Common myeloid progenitor, CD34-positive (primary cell): ENCODE results near the gene ERVFRD-1.

Experiments
- CTCF ChIA-PET: fragments of 350-600 bp; sonication (Branson Sonifier 250); formaldehyde crosslinking; loops from one replicate; lab custom pipeline; 2021; ENCODE audit warnings: antibody characterized with exemption; lab: Charles Lee
- POLR2A ChIA-PET: fragments of 350-600 bp; sonication (Branson Sonifier 250); formaldehyde crosslinking; loops from one replicate; lab custom pipeline; 2021; ENCODE audit warnings: antibody characterized with exemption; lab: Charles Lee
- DNase-seq, 3 donors: peaks; one replicate each; pipeline versions ENCODE4 v3.0.0 to v3.0.0-alpha.2; 2013
- H3K27ac ChIP-seq, 2 experiments: 1 replicate in 1 of 2; 2 replicates in 1 of 2; pipeline ENCODE4 v1.7.0; 2013; ENCODE audit warnings: inconsistent platforms in 2 of 2, low read length in 2 of 2, mild to moderate bottlenecking in 2 of 2, low read depth in 1 of 2, moderate library complexity in 1 of 2; ENCODE audit not compliant: severe bottlenecking in 2 of 2, insufficient read depth in 1 of 2, poor library complexity in 1 of 2
- H3K27me3 ChIP-seq, 5 experiments: replicated peaks in 2 of 5; 1 replicate in 3 of 5; 2 replicates in 2 of 5; pipeline versions ENCODE4 v1.6.1 to v1.7.0; 2013; ENCODE audit warnings: low read length in 4 of 5, mild to moderate bottlenecking in 2 of 5, moderate library complexity in 2 of 5, inconsistent platforms in 1 of 5; ENCODE audit not compliant: insufficient read depth in 5 of 5, control insufficient read depth in 4 of 5
- H3K36me3 ChIP-seq, 4 experiments: 1 replicate in 2 of 4; 2 replicates in 2 of 4; pipeline versions ENCODE4 v1.6.1 to v1.7.0; 2013; ENCODE audit warnings: low read length in 3 of 4, control low read depth in 1 of 4, mild to moderate bottlenecking in 1 of 4; ENCODE audit not compliant: control insufficient read depth in 4 of 4, insufficient read depth in 4 of 4
- H3K4me1 ChIP-seq, 4 experiments: 1 replicate in 3 of 4; 2 replicates in 1 of 4; pipeline versions ENCODE4 v1.6.1 to v1.7.1; 2013; ENCODE audit warnings: low read length in 3 of 4, mild to moderate bottlenecking in 3 of 4, control low read depth in 1 of 4, inconsistent platforms in 1 of 4, moderate library complexity in 1 of 4; ENCODE audit not compliant: control insufficient read depth in 4 of 4, insufficient read depth in 4 of 4; ENCODE audit errors: control extremely low read depth in 1 of 4
- H3K4me3 ChIP-seq, 7 experiments: 1 replicate in 4 of 7; 2 replicates in 3 of 7; pipeline versions ENCODE4 v1.5.1 to v1.7.0; 2013; ENCODE audit warnings: mild to moderate bottlenecking in 7 of 7, low read length in 6 of 7, moderate library complexity in 6 of 7, inconsistent platforms in 2 of 7, low read depth in 2 of 7, control low read depth in 1 of 7; ENCODE audit not compliant: insufficient read depth in 4 of 7, control insufficient read depth in 1 of 7; ENCODE audit errors: extremely low read depth in 1 of 7
- H3K9me3 ChIP-seq, 5 experiments: 1 replicate in 4 of 5; 2 replicates in 1 of 5; pipeline versions ENCODE4 v1.6.1 to v1.7.1; 2013; ENCODE audit warnings: low read length in 4 of 5, mild to moderate bottlenecking in 2 of 5, inconsistent platforms in 1 of 5, low read depth in 1 of 5, moderate library complexity in 1 of 5; ENCODE audit not compliant: control insufficient read depth in 4 of 5, insufficient read depth in 2 of 5; ENCODE audit errors: control extremely low read depth in 1 of 5
- WGBS: methylation state at CpG from one replicate; pipeline ENCODE4 v1.1.5; 2013; ENCODE audit not compliant: insufficient coverage; 5-methylcytosine and 5-hydroxymethylcytosine counted together

Gene ERVFRD-1

GRCh38 chr6:11140056-11140455 is 28.5 kb upstream of the ERVFRD-1 start:
- 95% methylated on average over 3 of the region's 3 CpGs for WGBS
- peaks cover 4 to 11% (median 6%) of the 10 kb centered on the region in 4 experiments for H3K36me3 ChIP-seq
- no peaks in the 10 kb centered on the region for H3K27me3 ChIP-seq
- no peak for DNase-seq
- no peaks in the 10 kb centered on the region for H3K9me3 ChIP-seq
- peaks cover 0 to 5% (median 1%) of the 10 kb centered on the region in 4 experiments for H3K4me1 ChIP-seq
- no peak overlapping the region for H3K4me3 ChIP-seq
- ChIA-PET POLR2A (no interaction called here), CTCF (interaction anchor here (2.1 kb wide), 1 partner anchor 22 kb away, joined by 4 read pairs; no protein-coding TSS in a partner anchor)
- H3K27ac ChIP-seq = no peak overlapping the region

- Histone ChIP-seq H3K27me3 (no peaks in the 10 kb centered on the region), H3K4me3 (no peak overlapping the region), H3K9me3 (no peaks in the 10 kb centered on the region), H3K4me1 (peaks cover 0 to 5% (median 0%) of the 10 kb centered on the region in 4 experiments), H3K27ac (no peak overlapping the region), H3K36me3 (peaks cover 7 to 17% (median 9%) of the 10 kb centered on the region in 4 experiments)
- peak in 1 of 3 donors; percentile 11 for DNase-seq
- 100% methylated on average over 3 of the region's 3 CpGs for WGBS
- ChIA-PET CTCF (interaction anchor here (2.1 kb wide), 1 partner anchor 21 kb away, joined by 4 read pairs; no protein-coding TSS in a partner anchor), POLR2A (interaction anchor here (0.8 kb wide), 1 partner anchor 160 kb away, joined by 3 read pairs; no protein-coding TSS in a partner anchor)
Measured at GRCh38 chr6:11139051-11139960, 27.8 kb upstream of the ERVFRD-1 start.

- ChIA-PET POLR2A (no interaction called here), CTCF (interaction anchor here (0.9 to 2.9 kb wide), 2 partner anchors 9 to 359 kb away, joined by 3 to 14 read pairs; no protein-coding TSS in a partner anchor)
- peaks cover 8 to 17% (median 9%) of the 10 kb centered on the region in 4 experiments for H3K36me3 ChIP-seq
- H3K4me1 ChIP-seq = no peaks in the 10 kb centered on the region
- no peak for DNase-seq
- H3K4me3 ChIP-seq = no peak overlapping the region
- H3K9me3 ChIP-seq = no peaks in the 10 kb centered on the region
- H3K27ac ChIP-seq = no peak overlapping the region
- H3K27me3 ChIP-seq = no peaks in the 10 kb centered on the region
Measured at GRCh38 chr6:11136809-11137208, 25.3 kb upstream of the ERVFRD-1 start.

GRCh38 chr6:11133281-11133680 is 21.8 kb upstream of the ERVFRD-1 start:
- DNase-seq = no peak
- ChIA-PET POLR2A (interaction anchor here (0.7 kb wide), 1 partner anchor 419 kb away, joined by 3 read pairs; no protein-coding TSS in a partner anchor), CTCF (no interaction called here)
- H3K4me1 ChIP-seq = no peaks in the 10 kb centered on the region
- H3K36me3 ChIP-seq = peaks cover 8 to 17% (median 9%) of the 10 kb centered on the region in 4 experiments
- H3K27me3 ChIP-seq = no peaks in the 10 kb centered on the region
- no peak overlapping the region for H3K4me3 ChIP-seq
- no CpG with 5 or more reads among the region's 5 CpGs for WGBS
- no peak overlapping the region for H3K27ac ChIP-seq
- no peaks in the 10 kb centered on the region for H3K9me3 ChIP-seq

GRCh38 chr6:11132194-11132888 is 20.8 kb upstream of the ERVFRD-1 start:
- Histone ChIP-seq H3K27ac (no peak overlapping the region), H3K27me3 (no peaks in the 10 kb centered on the region), H3K36me3 (peaks cover 8 to 17% (median 12%) of the 10 kb centered on the region in 4 experiments), H3K4me1 (no peaks in the 10 kb centered on the region), H3K4me3 (no peak overlapping the region), H3K9me3 (no peaks in the 10 kb centered on the region)
- WGBS = 82% methylated on average over 1 of the region's 6 CpGs
- POLR2A ChIA-PET = no interaction called here
- CTCF ChIA-PET = interaction anchor here (1.6 kb wide), 1 partner anchor 11 kb away, joined by 7 read pairs; no protein-coding TSS in a partner anchor
- no peak for DNase-seq

- POLR2A ChIA-PET = no interaction called here
- peaks cover 5 to 18% (median 12%) of the 10 kb centered on the region in 4 experiments for H3K36me3 ChIP-seq
- no peaks in the 10 kb centered on the region for H3K27me3 ChIP-seq
- H3K9me3 ChIP-seq = no peaks in the 10 kb centered on the region
- CTCF ChIA-PET = no interaction called here
- DNase-seq = no peak
- H3K4me3 ChIP-seq = no peak overlapping the region
- no peaks in the 10 kb centered on the region for H3K4me1 ChIP-seq
- H3K27ac ChIP-seq = no peak overlapping the region
Measured at GRCh38 chr6:11130605-11131004, 19.1 kb upstream of the ERVFRD-1 start.
